Measurements from ENCODE around the gene IRF4. TPM values are rescaled to one million over a fixed set of nuclear protein-coding genes. Genes with fewer than 3 reads are reported as not detected.
"Not testable (repeated sequence)": the region's sequence is repeated elsewhere in the genome, so short reads cannot be mapped to it uniquely, and the experiment has no call there.

Gene IRF4
- total RNA-seq, 1 donor from 2014 or later: 1.8 TPM

DNA sequence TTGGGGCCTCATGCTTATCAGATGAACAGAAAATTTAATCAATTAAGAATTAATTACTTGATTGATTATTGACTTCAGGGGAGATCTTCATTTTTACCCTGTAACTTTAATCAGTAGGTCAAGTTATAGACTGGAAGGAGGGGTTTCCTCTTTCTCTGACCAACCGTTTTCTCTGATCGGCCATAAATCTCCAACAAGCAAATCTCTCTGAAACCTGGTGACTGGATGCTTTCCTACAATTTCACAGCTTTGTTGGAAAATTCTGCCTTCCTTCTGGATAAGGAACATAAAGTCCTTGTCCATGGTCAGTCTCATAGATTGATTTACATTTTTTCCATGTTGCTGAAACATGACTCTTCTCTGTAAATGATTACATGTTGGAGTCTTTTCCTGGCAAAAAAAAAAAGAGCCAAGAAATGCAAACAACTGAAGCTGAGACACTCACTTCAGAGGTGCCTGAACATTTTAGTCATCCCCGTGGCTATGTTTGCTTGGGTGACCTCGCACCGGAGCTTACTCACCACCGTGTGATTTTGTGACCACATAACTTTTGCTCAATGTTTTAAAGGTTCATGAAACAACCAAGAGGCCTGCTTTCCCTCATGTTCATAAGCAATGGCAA lies 31.0 kb downstream of the IRF4 start:
- DNase-seq: peak; percentile 57

DNA sequence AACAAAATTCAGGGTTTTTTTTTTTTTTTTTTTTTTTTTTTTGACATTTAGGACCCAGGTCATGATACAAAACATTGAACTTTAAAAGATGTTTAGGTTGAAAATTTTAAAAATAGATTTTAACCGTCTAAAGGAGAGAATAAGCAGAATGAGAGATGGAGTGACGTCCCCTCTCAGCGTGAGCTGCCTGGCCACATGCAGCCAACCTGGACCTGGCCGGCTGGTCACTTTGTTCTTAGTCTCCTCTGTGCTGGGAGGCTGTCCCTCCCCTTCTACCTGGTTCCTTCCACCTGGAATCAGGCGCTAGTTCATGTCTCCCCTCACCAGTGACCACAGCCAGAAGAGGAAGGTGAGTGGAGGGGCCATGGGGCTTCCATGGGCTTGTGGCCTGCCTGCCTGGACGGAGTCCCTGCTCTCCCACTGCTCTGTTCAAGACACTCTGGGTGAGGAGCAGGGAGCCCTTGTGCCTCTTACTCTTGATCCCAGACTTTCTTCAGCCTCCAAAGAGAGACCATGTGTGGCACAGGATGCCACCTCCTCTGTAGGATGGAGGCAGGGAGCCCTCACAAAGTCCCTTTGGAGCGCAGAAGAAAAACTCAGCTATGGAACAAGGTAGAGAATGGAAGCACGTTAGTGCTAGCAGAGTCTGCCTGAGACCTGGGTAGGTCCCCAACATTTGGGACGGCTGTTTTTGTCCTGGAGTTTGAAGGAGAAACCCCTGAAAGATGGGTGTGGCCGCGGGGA lies 31.7 kb downstream of the IRF4 start:
- DNase-seq: no peak

- no peak for DNase-seq
These were observed 32.3 kb downstream of the IRF4 start for GRCh38 chr6:423799-424345.

GRCh38 chr6:424741-425417 lies 33.3 kb downstream of the IRF4 start:
- DNase-seq: no peak

DNA sequence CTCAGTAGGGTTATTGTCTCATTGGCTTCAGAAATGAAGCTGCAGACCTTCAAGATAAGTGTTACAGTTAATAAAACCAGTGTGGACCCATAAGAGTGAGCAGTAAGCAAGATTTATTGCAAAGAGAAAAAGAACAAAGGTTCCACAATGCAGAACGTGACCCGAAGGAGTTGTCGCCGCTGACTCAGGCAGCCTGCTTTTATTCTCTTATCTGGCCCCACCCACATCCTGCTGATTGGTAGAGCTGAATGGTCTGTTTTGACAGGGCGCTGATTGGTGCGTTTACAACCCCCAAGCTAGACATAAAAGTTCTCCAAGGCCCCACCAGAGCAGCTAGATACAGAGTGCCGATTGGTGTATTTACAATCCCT lies 33.9 kb downstream of the IRF4 start:
- not testable (repeated sequence) for DNase-seq

DNA sequence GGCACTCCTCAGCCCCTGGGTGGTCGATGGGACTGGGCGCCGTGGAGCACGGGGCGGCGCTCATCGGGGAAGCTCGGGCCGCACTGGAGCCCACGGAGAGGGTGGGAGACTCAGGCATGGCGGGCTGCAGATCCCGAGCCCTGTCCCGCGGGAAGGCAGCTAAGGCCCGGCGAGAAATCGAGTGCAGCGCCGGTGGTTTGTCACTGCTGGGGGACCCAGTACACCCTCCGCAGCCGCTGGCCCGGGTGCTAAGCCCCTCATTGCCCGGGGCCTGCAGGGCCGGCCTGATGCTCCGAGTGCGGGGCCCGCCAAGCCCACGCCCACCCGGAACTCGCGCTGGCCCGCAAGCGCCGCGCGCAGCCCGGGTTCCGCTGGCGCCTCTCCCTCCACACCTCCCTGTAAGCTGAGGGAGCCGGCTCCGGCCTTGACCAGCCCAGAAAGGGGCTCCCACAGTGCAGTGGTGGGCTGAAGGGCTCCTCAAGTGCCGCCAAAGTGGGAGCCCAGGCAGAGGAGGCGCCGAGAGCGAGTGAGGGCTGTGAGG lies 34.7 kb downstream of the IRF4 start:
- DNase-seq: not testable (repeated sequence)

DNA sequence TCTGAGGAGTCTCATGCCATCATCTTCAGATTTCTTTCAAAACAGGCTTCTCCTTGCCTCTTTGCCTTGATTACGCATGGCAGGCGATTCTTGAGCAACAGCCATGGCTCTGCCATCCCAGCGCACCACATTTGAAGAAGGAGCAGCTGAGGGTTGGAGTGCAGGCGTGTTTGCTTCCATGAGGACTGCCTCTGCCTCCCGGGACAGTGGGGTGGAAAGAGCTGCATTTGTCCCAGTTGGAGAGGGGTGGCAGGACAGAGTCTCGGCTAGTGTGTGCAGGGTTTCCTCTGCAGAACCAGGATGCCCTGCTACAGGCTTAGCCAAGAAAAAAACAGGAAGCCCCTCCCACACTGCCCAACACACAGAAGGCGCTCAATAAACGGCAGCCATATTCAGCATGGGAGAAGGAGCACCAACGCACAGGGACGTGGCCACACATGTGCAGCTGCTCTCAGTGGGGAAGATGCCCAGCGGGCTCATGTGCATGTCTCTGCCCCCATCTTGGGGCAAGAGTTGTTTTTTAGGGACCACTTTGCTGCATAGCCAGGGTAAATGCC lies 36.6 kb downstream of the IRF4 start:
- no peak for DNase-seq

DNA sequence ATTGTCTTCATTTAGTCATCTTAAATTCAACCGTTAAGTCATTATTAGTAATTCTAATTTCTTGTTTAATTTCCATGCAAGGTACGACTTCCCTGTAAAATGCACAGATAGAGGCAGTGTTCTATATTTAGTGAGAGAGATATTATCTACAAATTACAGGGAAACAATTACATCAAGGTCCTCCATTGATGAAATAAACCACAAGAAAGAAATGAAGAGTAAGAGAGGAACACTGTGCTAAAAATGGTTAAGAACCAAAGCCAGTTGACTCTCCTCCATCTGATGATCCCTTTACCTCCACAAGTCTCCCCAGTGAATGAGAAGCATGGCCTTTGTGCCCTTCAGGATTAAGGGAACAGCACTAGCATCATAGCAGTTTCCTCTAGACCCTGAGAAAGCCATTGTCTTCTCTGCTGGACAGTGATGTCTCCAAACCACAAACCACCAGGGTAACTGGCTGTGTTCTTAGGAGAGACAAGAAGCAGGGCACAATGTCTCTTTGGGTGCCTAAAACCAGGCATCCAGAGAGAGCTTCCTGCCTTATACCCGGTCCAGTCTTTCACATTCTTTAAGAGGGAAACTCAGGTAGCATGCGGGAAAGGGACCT lies 38.1 kb downstream of the IRF4 start:
- no peak for DNase-seq

GRCh38 chr6:431504-431903 lies 40.0 kb downstream of the IRF4 start:
- DNase-seq: no peak

GRCh38 chr6:431986-432385 lies 40.4 kb downstream of the IRF4 start:
- no peak for DNase-seq

DNA sequence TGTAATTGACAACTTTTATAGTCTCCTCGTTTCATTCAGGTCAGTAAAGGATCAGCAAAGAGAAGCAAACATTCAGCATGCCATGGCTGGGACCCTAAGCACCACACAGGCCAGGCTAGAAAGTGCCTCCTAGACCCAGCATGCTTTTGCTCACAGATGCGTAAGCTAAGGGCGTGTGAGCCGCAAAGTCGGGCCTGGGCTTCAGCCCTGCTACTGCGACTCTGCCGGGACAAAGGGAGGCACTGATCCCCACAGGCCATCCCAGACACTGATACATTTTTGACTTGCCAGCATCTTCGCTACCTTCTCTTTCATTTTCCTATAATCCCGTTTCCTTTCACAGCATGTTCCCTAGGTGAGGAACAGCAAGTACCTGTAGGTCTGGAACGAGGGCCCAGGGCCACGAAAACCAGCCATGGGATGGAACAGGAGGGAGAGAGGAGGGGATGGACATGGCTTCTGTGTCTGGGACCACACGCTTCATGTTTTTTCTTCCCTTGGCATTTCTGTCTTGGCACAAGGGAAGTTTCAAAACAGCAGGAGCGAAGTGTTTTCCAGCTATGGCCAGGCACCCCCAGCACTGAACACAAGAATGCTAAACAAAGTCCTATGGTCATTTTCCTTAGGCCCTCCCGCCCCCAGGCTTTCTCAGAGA lies 42.6 kb downstream of the IRF4 start:
- no peak for DNase-seq

DNA sequence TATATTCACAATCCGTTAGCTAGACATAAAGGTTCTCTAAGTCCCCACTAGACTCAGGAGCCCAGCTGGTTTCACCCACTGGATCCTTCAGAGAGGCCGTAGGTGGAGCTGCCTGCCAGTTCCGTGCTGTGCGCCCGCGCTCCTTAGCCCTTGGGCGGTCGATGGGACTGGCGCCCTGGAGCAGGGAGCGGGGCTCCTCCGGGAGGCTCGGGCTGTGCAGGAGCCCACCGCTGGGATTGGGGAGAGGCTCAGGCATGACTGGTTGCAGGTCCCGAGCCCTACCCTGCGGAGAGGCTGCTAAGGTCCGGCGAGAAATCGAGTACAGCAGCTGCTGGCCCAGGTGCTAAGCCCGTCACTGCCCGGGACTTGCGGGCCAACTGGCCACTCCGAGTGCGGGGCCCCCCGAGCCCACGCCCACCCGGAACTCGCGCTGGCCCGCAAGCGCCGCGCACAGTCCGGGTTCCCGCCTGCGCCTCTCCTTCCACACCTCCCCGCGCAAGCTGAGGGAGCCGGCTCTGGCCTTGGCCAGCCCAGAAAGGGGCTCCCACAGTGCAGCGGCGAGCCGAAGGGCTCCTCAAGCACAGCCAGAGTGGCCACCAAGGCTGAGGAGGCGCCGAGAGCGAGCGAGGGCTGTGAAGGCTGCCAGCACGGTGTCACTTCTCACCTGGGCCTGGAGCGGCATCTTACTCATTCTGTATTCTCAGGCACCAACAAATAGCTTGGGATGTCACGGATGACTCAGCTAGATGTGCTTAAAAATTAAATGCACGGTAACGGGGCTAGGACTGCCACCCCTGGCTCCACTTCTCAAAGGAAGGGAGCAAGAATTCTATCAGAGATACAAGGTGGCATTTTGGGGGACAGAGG lies 44.1 kb downstream of the IRF4 start:
- no peak for DNase-seq

DNA sequence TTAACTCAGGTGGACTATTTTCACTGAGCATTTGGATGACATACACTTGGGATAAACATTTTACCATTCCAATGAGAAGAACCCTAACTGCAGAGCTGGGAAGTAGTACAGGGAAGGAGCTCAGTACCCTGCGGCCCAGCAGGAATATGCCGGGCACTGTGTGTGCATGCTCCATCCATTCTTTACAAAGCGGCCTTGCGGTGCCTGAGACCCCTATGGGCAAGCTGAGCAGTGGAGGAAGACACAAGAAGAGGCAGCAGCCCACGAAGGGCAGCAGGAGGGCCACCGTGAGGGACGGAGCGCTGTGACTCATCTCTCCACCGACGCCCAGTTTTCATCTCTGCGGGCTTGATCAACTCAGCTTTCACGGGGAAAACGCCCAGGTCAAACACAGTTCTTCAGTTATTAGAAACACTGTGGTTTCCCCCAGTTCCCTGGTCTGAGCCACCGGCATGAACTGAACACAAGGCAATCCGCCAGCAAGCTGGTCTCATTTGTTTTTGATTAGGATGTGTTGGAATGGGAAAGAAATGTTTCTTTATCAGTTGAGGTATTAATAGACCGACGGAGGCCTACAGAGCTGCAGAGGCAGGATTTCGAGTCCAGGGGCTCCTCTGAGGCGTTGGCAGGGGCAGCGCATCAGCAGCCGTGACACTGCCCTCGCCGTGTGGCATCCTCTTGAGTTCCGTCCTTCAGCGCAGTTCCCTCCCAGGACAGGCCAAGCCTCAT lies 44.9 kb downstream of the IRF4 start:
- no peak for DNase-seq

DNA sequence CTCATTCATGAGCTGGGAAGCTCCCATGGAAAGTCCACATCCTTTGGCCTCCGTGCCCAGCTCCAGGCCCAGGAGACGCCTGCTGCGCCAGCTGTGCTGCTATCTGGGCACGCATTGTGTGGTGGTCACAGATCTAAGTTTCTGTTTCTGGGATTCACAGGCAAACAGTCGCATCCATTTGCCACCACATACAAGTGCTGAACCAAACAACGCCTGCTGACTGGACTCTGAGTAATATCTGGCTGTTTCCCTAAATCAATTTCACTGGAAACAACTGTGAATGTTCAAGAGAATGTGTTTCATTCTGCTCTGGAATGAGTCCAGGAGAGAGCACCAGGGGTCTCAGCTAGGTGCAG lies 45.5 kb downstream of the IRF4 start:
- peak; percentile 60 for DNase-seq

DNA sequence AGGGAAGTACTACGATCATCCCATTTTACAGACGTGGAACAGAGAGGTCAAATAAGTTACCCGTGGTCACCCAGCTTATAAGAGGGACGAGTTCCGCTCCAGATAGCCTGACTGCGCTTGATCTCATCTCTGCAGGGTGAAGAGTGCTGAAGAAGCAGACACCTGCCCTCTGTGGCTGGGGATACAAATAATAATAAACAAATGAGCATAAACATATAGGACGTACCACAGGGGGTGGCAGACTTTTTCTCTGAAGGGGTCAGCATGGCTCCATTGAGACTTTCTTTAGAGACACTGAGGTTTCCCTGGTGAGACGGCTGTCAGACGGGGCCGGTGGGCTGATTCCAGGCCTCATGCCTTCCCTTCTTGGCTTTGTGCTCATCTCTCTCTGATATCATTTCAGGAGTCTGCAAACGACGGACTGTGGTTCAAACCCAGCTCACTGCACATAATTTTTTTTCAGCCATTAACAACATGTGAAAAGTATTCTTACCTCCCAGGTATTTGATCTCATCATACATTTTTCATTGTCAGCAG lies 47.1 kb downstream of the IRF4 start:
- no peak for DNase-seq

DNA sequence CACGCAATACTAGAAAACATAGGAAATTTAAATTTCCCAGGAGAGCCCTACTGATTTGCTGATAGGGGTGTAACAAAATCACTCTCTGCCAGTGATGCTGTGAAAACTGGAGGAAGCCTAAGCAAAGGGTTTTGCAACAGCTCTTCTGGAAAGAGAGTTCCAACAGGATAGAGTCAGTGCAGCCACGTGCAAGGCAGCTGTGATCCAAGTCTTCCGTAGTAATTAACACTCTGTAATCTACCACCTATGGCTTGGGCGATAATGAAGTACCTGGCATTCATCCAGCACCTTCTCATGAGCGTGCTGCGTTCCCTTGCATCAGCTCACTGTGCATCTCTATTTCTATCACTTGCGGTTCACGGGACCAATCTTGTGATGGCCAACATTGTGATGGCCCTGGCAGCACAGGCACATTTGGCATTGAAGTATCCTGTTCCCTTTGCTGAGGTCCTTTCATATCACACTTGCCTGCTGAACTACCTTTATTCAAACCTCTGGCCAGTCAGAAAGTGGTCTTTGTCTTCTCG lies 48.2 kb downstream of the IRF4 start:
- DNase-seq: no peak

DNA sequence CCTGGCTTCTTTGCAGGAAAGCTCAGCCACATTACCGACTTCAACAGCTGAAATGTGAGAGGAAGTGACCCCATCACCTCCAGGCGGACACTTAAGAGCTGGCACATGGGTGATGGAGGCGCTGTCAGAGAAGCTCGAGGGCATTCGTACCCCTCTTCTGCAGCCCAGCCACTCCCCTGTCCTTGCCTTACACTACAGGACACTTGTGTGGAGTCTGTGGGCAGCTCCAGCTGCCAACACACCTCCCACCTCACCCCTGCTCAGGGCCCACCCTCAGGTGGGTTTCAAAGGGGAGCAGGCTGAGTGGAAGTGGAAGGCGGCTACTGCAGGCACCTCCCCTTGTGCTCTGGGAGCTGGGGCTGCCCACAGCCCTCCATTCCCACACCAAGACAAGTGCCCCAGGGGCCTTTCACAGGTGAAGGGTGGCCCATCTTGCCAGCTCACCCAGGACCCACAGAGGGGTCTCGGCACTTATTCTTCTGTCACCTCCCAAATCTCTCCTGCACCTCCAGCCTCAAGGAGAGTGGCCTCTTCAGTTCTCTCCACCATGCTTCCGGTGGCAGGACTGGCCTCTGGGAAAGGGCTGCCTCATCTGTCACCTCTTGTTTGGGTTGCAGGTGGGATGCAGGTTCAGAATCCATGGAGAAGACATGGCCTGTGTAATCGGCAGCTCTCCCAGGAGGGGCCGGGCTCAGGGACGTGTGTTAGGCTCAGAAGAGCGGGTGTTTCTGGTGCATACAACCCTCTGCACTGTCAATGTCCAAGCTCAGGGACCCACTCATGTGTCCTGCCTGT lies 49.8 kb downstream of the IRF4 start:
- DNase-seq: no peak

- no peak for DNase-seq
These were observed 52.1 kb downstream of the IRF4 start for GRCh38 chr6:443621-444159.
